KMS-11 (cell line): ENCODE data around the gene CBS.
"Not testable (repeated sequence)": the region's sequence is repeated elsewhere in the genome, so short reads cannot be mapped to it uniquely, and the experiment has no call there.

Source experiments
- H2AFZ ChIP-seq: fragments of 200-600 bp; sonication (generic); 2 replicates; pipeline ENCODE4 v1.6.1; 2016; ENCODE audit warnings: antibody characterized with exemption, mixed run types, low read depth
- H3K27ac ChIP-seq: fragments of 200-600 bp; sonication (generic); 2 replicates; pipeline ENCODE4 v1.6.1; 2016; ENCODE audit warnings: mild to moderate bottlenecking, mixed run types
- H3K27me3 ChIP-seq: fragments of 200-600 bp; sonication (generic); 2 replicates; pipeline ENCODE4 v1.6.1; 2017; ENCODE audit warnings: mild to moderate bottlenecking, low read depth, mixed run types, moderate library complexity; ENCODE audit not compliant: insufficient read depth
- H3K36me3 ChIP-seq: fragments of 200-600 bp; sonication (generic); 2 replicates; pipeline ENCODE4 v1.6.1; 2017; ENCODE audit warnings: mild to moderate bottlenecking, mixed run types; ENCODE audit not compliant: insufficient read depth
- H3K4me1 ChIP-seq: fragments of 200-600 bp; sonication (generic); 2 replicates; pipeline ENCODE4 v1.6.1; 2016; ENCODE audit warnings: mild to moderate bottlenecking, low read depth, mixed run types; ENCODE audit not compliant: poor library complexity, severe bottlenecking
- H3K4me2 ChIP-seq: fragments of 200-600 bp; sonication (generic); 2 replicates; pipeline ENCODE4 v1.7.0; 2016; ENCODE audit warnings: mild to moderate bottlenecking, mixed run types
- H3K4me3 ChIP-seq: fragments of 200-600 bp; sonication (generic); IDR thresholded peaks from 2 replicates; pipeline ENCODE4 v1.6.1; 2017; ENCODE audit warnings: low read depth, low read length, mixed read lengths; ENCODE audit not compliant: insufficient read depth
- H3K79me2 ChIP-seq: fragments of 200-600 bp; sonication (generic); 2 replicates; pipeline ENCODE4 v1.6.1; 2016; ENCODE audit warnings: low read depth, mixed run types; ENCODE audit not compliant: insufficient read depth
- H3K9ac ChIP-seq: fragments of 200-600 bp; sonication (generic); 2 replicates; pipeline ENCODE4 v1.6.1; 2016; ENCODE audit warnings: mild to moderate bottlenecking, mixed run types
- H4K20me1 ChIP-seq: fragments of 200-600 bp; sonication (generic); 2 replicates; pipeline ENCODE4 v1.6.1; 2016; ENCODE audit warnings: mild to moderate bottlenecking, mixed run types; ENCODE audit not compliant: insufficient read depth

CBS gene

GRCh38 chr21:43101000-43101399, 25.4 kb upstream of the CBS start:
- not testable (repeated sequence) for H3K27me3 ChIP-seq, H3K36me3 ChIP-seq

GRCh38 chr21:43091979-43092614, 16.5 kb upstream of the CBS start:
- H3K4me3 ChIP-seq, H3K36me3 ChIP-seq, H4K20me1 ChIP-seq, H3K9ac ChIP-seq, H3K4me1 ChIP-seq, H3K4me2 ChIP-seq, H3K27me3 ChIP-seq, H3K27ac ChIP-seq, H2AFZ ChIP-seq, H3K79me2 ChIP-seq: not testable (repeated sequence)

More at GRCh38 chr21:43101000-43101399, 25.4 kb upstream of the CBS start:
- H3K9ac ChIP-seq, H3K4me2 ChIP-seq, H3K4me3 ChIP-seq, H4K20me1 ChIP-seq, H3K27ac ChIP-seq, H3K79me2 ChIP-seq, H2AFZ ChIP-seq, H3K4me1 ChIP-seq: not testable (repeated sequence)

- H3K27me3 ChIP-seq, H3K4me3 ChIP-seq, H3K79me2 ChIP-seq, H2AFZ ChIP-seq, H3K27ac ChIP-seq, H4K20me1 ChIP-seq, H3K4me2 ChIP-seq, H3K36me3 ChIP-seq, H3K4me1 ChIP-seq, H3K9ac ChIP-seq: not testable (repeated sequence)
Observed at GRCh38 chr21:43090947-43091346, 15.3 kb upstream of the CBS start.

DNA sequence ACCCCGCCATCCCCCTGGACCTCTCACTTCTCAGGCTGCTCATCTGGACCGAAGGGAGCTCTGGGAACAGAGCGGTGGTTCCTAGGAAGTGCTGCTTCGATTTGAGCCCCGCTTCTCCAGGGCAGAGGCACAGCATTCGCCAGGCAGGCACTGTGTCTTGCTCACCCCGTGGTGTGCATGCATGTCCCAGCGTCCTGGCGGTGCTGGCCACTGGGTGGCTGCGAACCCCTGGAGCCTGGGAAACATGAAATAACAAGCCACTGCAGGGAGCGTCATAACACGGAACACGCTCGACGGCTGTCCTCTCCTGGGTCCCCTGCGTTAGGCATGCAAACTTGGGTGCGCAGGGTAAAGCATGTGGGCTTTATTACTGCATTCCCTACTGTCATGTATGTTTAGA, 13.8 kb upstream of the CBS start:
- H2AFZ ChIP-seq, H3K36me3 ChIP-seq, H3K4me2 ChIP-seq, H3K27ac ChIP-seq, H3K27me3 ChIP-seq, H3K9ac ChIP-seq, H4K20me1 ChIP-seq, H3K4me3 ChIP-seq, H3K79me2 ChIP-seq, H3K4me1 ChIP-seq: not testable (repeated sequence)

- not testable (repeated sequence) for H3K9ac ChIP-seq, H3K4me2 ChIP-seq, H3K4me1 ChIP-seq, H3K79me2 ChIP-seq, H3K36me3 ChIP-seq, H4K20me1 ChIP-seq, H2AFZ ChIP-seq, H3K27me3 ChIP-seq, H3K4me3 ChIP-seq, H3K27ac ChIP-seq
Observed at GRCh38 chr21:43082587-43083300, 7.1 kb upstream of the CBS start.

GRCh38 chr21:43076643-43077042, 1.0 kb upstream of the CBS start:
- not testable (repeated sequence) for H4K20me1 ChIP-seq, H3K27me3 ChIP-seq, H3K9ac ChIP-seq, H3K27ac ChIP-seq, H3K4me1 ChIP-seq, H3K36me3 ChIP-seq, H3K4me3 ChIP-seq, H3K4me2 ChIP-seq, H3K79me2 ChIP-seq, H2AFZ ChIP-seq

DNA sequence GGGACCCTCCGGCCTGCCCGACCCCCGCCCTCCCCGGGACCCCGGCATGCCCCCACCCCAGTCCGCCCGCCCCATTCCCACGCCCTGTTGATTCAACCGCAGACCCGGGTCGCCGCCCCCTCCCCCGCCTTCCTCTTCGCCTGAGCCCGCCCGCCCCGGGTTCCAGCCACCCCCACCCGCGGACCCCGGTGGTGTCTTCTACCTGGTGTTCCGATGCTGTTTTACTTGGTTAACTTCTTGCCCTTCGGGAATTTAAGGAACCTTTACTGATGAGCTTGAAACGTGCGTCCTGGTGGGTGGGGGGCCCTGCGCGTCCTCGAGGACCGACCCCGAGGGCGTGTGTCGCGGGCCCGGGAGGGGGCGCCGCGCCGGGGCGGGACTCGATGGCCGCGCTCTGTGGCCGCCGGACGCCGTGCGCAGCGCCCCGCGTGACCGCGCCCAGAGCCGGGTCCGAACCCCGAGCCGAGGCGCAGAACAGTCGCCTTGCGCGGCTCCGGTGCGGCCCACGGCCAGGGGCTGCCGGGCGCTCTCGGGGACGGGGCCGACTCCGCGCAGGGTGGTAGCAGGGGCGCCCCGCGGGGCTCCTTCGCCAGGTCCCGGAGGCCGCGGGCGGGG, 495 bp upstream of the CBS start:
- not testable (repeated sequence) for H3K27me3 ChIP-seq, H3K9ac ChIP-seq, H3K79me2 ChIP-seq, H2AFZ ChIP-seq, H3K27ac ChIP-seq, H3K4me1 ChIP-seq, H4K20me1 ChIP-seq, H3K4me3 ChIP-seq, H3K4me2 ChIP-seq, H3K36me3 ChIP-seq

DNA sequence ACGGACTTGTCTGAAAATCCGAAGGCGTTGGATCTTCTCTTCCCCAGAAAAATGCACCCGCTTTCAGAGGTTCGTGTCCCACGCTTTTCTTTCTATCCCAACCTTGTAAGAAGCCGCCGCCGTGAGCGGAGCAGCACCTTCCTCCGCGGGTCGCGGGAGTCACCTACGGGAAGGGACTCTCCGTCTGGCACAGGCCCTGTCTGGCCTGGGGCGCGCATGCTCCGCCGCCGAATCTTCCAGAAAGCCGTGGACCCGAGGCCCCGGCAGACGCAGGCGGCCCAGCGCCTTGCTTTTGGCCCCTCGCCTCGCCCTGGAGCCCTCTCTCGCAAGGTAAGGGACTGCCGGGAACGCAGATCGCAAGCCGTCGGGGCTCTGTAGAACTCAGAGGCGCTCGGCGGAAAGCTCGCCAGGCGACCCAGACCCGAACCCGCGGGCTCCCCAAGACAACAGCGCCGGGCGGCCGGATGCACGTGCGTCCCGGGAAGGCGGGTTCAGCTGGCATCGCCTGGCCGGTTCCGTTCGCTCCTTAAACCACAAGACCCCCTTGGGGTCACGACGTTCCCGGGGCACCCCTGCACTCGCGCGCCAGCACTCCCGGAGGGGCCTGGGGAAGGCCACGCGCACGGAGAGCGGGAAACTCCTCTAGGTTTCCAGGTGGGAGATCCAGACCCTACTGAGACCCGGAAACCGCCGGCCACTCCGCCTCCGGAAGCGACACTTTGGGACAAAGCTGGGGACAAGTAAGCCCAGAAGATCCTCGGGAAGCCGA, 1.1 kb downstream of the CBS start:
- not testable (repeated sequence) for H4K20me1 ChIP-seq, H2AFZ ChIP-seq, H3K79me2 ChIP-seq, H3K27ac ChIP-seq, H3K36me3 ChIP-seq, H3K27me3 ChIP-seq, H3K4me2 ChIP-seq, H3K4me3 ChIP-seq, H3K4me1 ChIP-seq, H3K9ac ChIP-seq

DNA sequence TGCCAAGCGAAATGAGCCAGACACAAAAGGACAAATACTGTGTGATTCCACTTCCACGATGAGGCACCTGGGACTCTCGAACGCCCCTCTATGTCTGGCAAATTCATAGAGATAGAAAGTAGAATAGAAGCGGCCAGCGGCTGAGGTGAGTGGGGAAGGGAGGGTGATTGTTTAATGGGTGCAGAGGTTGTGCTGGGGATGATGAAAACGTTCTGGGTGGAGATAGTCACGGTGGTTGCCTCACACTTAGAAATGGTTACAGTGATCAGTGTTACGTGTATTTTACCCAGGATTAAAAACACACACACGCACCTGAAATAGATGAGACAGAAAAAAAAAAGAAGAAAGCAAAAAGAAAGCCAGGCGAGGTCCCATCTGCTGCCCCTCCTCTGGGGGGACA, 2.9 kb downstream of the CBS start:
- not testable (repeated sequence) for H3K4me2 ChIP-seq, H3K4me1 ChIP-seq, H3K36me3 ChIP-seq, H3K79me2 ChIP-seq, H2AFZ ChIP-seq, H3K9ac ChIP-seq, H3K4me3 ChIP-seq, H3K27me3 ChIP-seq, H4K20me1 ChIP-seq, H3K27ac ChIP-seq

DNA sequence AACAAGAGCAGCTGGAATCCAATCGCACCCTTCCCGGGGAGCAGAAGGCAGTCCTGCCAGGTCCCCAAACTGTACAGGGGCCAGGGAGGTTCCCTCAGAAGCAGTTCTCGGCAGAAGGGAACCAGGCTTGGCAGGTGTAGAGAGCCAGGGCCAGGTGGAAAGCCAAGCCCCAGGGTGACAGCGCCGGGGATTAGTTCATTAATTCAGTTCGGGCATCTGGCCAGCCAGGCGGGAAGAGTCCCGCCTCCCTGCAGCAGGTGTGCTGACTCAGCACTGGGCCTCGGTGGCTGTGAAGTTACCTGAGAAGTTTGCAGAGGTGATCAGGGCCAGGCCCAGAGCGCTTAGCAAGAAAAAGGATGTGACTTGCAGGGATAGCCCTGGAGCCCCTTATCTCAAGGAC, 6.0 kb downstream of the CBS start:
- not testable (repeated sequence) for H3K27me3 ChIP-seq, H3K36me3 ChIP-seq, H2AFZ ChIP-seq, H3K4me3 ChIP-seq, H3K27ac ChIP-seq, H3K79me2 ChIP-seq, H4K20me1 ChIP-seq, H3K4me1 ChIP-seq, H3K4me2 ChIP-seq, H3K9ac ChIP-seq
